Fibroblast of skin of scalp (primary cell): ENCODE measurements around the gene LRRC3.

Experiments
- DNase-seq: peaks from one replicate; pipeline ENCODE4 v3.0.0-alpha.2; 2013

Gene LRRC3

DNA sequence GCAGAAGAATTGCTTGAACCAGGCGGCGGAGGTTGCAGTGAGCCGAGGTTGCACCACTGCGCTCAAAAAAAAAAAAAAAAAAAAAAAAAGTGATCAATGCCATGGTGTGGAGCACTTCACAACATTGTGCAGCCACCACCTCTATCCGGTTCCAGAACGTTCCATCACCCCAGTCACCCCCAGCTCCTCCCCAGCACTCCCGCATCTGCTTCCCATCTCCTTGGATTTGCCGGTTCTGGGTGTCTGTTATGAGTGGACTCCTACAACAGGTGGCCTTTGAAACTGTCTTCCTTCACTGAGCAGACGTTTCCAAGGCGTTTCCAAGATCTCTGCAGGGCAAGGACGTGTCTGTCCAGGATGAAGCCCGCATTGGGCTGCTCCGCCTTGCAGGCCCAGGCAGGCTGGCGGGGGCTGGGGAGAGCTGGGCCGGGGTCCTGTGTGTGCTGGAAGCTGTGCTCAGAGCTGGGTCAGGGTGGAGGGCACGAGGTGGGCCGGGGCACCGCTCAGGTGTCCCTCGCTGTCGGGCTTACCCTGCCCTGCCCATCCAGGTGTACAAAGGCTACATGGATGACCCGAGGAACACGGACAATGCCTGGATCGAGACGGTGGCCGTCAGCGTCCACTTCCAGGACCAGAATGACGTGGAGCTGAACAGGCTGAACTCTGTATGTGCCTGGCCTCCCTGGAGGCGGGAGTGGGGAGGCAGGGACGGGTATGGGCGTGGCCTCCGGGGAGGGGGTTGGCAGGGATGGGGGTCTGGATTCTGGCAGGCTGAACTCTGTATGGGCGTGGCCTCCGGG, 14.9 kb upstream of the LRRC3 start:
- no peak for DNase-seq

DNA sequence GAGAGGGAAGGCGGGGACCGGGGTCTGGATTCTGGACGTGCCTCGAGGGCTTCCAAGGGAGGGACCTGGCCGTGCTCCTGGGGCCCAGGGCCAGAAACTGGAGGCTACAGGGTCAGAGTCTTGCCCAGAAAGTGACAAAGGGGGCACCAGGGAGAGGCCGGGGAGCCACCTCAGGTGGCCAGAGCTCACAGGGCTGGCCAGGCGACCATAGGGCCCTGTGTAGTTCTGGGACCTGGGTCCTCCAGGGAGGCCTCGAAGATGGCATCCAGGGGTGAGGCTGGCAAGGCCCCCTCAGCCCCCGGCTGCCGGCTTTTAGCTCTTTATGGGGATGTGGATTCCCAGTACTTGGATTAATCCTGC, 14.3 kb upstream of the LRRC3 start:
- DNase-seq, result no peak

DNA sequence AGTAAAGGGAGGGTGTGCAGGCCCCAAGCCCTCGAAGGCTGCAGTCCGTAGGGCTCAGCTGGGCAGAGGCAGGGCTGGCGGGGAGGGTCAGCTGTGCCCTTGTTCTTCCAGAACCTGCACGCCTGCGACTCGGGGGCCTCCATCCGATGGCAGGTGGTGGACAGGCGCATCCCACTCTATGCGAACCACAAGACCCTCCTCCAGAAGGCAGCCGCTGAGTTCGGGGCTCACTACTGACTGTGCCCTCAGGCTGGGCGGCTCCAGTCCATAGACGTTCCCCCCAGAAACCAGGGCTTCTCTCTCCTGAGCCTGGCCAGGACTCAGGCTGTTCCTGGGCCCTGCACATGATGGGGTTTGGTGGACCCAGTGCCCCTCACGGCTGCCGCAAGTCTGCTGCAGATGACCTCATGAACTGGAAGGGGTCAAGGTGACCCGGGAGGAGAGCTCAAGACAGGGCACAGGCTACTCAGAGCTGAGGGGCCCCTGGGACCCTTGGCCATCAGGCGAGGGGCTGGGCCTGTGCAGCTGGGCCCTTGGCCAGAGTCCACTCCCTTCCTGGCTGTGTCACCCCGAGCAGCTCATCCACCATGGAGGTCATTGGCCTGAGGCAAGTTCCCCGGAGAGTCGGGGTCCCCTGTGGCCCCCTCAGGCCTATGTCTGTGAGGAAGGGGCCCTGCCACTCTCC, 13.6 kb upstream of the LRRC3 start:
- no peak for DNase-seq

GRCh38 chr21:44442266-44443125, 12.8 kb upstream of the LRRC3 start:
- DNase-seq, result no peak

GRCh38 chr21:44443291-44443890, 11.9 kb upstream of the LRRC3 start:
- no peak for DNase-seq

DNA sequence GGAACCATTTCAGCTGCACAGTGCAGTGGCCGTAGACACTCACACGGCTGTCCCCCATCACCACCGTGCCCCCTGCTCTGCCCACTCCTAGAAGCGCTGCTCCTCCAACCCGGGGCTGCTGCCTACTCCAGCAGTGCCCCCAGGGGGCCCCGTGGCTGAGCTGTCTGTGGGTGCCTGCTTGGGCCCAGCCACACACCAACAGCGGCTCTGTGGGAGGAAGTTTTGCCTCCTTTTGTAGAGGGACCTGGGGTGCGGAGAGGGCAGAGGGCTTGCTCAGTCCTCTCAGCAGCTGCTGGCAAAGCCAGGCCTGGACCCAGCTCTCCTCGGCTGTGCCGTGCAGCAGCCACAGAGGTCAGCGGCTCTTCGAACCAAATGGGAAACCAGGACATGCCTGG, 11.4 kb upstream of the LRRC3 start:
- no peak for DNase-seq

GRCh38 chr21:44444286-44444931, 10.9 kb upstream of the LRRC3 start:
- no peak for DNase-seq

DNA sequence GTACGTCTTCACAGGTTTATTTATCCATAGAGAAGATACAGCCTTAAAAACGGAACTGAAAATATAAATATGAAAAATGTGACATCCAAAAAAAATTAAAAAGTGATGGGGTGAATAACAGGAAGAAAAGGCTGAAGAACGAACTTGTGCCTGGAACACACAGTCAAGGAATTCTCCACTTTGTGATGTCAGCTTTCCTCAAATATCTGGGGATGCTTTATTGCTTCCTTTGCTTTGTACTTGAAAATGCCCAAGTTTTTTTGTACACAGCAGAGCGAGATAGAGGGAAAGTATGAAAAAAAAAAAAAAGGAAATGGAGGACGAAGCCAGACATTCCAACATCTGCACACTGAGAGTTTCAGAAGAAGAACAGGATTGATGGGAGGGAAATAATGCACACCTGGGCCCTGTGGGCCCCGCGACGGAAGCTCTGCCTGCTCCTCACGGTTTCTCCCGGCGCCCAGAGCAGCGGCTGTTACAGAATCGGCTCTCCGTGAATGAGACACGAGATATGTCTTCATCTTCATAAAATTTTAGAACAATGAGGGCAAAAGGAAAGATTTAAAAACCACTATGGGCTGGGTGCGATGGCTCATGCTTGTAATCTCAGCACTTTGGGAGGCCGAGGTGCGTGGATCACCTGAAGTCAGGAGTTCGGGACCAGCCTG, 10.0 kb upstream of the LRRC3 start:
- DNase-seq, result no peak

DNA sequence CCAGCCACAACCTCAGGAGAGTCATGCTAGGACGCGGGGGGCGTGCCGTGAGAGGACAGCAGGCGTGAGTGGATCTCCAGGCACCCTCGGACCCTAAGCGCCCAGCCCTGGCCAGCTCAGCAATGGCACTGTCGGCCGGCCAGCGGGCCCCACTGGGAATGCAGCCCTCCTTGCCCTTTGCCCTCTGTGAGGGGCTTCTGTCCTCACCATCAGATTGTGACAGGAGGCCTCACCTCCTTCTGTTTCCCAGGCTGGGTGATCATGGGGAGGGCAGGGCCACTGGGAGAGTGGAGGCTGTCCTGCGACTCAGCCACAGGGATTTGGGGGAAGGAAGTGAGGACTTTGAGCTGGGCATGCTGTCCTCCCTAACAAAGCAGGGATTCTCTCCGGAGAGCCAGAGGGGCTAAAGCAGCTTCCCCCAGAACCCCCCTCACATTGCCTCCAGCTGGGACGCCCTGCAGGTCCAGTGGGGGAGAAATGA, 6.6 kb upstream of the LRRC3 start:
- no peak for DNase-seq

- DNase-seq, result no peak
Measured at GRCh38 chr21:44449473-44450363, 5.6 kb upstream of the LRRC3 start.

- DNase-seq, result no peak
Measured at GRCh38 chr21:44450402-44450801, 4.9 kb upstream of the LRRC3 start.

- DNase-seq, result no peak
Measured at GRCh38 chr21:44450999-44451398, 4.3 kb upstream of the LRRC3 start.

- no peak for DNase-seq
Measured at GRCh38 chr21:44453120-44453519, 2.2 kb upstream of the LRRC3 start.

GRCh38 chr21:44454058-44454457, 1.3 kb upstream of the LRRC3 start:
- no peak for DNase-seq

GRCh38 chr21:44455524-44456213, 359 bp downstream of the LRRC3 start:
- DNase-seq, result peak; percentile 32

DNA sequence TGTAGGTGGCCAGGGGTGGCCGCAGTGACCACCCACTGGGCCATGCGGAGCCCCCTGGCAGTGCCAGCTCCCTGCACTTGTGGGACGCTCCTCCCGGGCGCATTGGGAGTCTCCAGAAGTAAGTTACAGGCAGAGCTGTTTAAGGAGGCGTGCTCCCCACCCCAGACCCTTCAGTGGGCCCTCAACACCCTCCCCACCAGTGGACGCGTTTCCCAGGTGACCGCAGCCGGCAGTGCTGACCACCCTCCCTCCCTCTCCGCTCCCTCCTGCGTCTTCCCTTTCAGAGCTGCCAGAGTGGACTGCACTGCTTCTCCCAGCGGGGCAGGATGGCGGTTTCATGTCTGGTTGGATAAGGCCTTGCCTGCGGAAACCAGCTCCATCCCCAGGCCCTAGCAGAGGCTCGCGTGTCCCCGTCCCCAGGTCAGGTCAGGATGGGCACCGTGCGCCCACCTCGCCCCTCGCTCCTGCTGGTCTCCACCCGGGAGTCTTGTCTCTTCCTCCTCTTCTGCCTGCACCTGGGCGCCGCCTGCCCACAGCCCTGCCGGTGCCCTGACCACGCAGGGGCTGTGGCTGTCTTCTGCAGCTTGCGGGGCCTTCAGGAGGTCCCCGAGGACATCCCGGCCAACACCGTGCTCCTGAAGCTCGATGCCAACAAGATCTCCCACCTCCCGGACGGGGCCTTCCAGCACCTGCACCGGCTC, 1.1 kb downstream of the LRRC3 start:
- DNase-seq, result no peak

DNA sequence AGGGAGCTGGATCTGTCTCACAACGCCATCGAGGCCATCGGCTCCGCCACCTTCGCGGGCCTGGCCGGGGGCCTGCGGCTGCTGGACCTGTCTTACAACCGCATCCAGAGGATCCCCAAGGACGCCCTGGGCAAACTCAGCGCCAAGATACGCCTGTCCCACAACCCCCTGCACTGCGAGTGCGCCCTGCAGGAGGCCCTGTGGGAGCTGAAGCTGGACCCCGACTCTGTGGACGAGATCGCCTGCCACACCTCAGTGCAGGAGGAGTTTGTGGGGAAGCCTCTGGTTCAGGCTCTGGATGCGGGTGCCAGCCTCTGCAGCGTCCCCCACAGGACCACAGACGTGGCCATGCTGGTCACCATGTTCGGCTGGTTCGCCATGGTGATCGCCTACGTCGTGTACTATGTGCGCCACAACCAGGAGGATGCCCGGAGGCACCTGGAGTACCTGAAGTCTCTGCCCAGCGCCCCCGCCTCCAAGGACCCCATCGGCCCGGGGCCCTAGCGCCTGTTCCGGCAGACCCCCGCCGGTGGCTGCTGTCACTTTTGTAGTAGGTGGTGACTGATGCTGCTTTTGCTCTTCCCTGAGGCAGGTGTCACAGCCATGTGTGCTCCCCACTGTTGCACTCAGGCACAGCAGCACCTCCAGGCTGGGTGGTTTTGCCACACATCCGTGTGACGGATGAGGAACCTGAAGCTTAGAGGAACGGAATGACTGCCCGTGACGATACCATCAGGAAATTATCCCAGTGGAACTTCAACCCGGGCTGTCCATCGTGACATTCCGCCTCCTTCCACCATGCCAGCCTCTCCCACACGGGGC, 1.8 kb downstream of the LRRC3 start:
- no peak for DNase-seq

- no peak for DNase-seq
Measured at GRCh38 chr21:44458971-44459711, 3.8 kb downstream of the LRRC3 start.
